GM10266 (cell line): ENCODE measurements around the gene COPS3.
"Not testable (repeated sequence)": the region's sequence is repeated elsewhere in the genome, so short reads cannot be mapped to it uniquely, and the experiment has no call there.

ENCODE experiments used
- DNase-seq: peaks from one replicate; pipeline ENCODE4 v3.0.0; 2012; ENCODE audit errors: extremely low spot score
- TF ChIP-seq, protein P1 (sequence below): IDR thresholded peaks from 2 replicates; pipeline ENCODE4 v1.5.1; 2012; ENCODE audit warnings: mild to moderate bottlenecking, low read depth; ENCODE audit not compliant: control insufficient read depth, insufficient read depth; ENCODE audit errors: missing control alignments

COPS3 gene

DNA sequence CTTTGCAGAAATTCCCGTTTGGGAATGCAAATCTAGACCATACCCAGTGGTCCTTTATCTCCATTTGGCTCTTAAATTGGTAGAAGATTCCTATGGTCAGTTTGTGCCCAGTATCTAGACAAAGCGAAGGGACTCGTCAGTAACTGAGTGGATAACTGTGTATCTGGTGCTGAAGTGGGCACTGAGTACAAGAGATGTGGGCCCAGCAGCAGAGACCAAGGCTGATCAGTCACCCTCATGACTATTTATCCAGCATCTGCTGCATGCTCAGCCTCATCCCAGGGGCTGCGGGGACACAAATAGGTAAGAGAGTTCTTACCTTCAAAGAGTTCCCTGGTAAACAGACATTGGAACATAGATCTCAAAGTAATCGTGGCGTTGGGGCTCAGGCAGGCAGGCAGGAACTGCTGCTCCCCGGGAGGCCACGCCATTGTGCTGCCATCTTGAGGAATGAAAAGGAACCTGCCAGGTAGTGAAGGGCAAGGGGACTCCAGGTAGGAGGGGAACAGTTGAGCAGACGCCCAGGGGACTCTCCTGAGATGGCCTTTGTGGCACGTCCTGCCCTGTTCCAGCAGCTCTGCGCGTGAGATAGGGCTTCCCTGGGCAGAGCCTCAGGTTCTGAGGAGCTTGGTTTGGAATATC lies 32.4 kb upstream of the COPS3 start:
- TF ChIP-seq, protein P1, sequence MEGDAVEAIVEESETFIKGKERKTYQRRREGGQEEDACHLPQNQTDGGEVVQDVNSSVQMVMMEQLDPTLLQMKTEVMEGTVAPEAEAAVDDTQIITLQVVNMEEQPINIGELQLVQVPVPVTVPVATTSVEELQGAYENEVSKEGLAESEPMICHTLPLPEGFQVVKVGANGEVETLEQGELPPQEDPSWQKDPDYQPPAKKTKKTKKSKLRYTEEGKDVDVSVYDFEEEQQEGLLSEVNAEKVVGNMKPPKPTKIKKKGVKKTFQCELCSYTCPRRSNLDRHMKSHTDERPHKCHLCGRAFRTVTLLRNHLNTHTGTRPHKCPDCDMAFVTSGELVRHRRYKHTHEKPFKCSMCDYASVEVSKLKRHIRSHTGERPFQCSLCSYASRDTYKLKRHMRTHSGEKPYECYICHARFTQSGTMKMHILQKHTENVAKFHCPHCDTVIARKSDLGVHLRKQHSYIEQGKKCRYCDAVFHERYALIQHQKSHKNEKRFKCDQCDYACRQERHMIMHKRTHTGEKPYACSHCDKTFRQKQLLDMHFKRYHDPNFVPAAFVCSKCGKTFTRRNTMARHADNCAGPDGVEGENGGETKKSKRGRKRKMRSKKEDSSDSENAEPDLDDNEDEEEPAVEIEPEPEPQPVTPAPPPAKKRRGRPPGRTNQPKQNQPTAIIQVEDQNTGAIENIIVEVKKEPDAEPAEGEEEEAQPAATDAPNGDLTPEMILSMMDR: peak; percentile 75
- DNase-seq: peak; percentile 80

DNA sequence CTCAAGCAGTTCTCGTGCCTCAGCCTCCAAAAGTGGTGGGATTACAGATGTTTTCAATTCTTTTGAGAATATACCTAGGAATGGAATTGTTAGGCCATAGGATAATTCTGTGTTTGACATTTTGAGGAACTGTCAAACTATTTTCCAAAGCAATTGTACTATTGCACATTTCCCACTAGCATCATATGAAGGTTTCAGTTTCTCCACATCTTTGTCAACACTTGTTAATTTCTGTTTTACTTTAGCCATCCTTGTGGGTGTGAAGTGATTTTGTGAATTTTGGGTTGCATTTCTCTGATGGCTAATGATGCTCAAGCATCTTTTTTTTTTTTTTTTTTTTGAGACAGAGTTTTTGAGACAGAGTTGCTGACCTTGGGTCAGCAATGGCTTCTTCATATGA lies 28.3 kb upstream of the COPS3 start:
- TF ChIP-seq, protein P1: no peak
- DNase-seq: no peak

DNA sequence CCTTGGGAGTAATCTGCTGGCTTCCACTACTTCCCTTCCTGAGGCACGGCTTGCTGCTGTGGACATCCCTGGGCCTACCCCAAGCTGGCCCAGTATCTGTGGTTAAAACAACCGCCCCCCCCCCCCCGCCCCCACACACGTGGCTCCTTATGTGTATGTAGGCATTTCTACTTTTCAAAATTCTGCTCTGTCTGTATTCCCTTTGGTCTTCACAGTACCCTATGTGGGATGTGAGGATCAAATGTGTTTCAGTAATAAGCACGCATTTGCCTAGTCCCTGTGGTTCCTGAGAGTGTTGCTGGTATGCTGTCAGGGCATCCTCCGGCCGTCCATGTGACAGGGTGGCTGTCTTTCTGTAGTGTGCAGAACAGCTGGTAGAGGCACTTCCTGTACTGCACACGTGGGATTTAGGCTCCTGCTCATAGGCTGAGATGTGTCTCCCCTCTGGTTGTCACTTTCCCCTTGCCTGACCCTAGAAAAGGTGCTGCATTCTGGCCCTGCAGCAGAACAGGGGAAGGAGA lies 24.3 kb upstream of the COPS3 start:
- DNase-seq: peak; percentile 85

DNA sequence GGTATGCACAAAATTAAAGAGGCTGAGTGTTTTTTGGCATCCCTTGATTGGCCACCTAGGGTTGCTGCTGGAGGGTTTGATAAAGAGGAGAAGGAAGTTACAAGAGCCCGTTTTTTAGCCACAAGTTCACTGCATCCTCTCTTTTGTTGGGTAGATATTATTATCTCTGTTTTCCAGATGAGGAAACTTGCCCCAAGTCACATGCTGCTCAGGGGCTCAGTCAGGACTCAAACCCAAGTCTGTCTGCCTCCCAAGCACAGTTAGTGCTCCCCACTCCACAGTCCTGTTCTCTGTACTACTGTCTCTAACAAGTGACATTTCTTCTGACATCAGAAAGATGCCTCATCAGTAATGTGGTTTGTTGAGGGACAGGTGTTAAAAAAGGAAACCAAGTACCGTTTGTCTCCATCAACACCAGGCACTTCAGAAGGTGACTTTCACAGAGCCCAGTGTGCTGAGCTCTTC lies 23.5 kb upstream of the COPS3 start:
- peak; percentile 47 for DNase-seq
- TF ChIP-seq, protein P1: no peak

More for the DNA sequence above, 24.3 kb upstream of the COPS3 start:
- TF ChIP-seq, protein P1: no peak

DNA sequence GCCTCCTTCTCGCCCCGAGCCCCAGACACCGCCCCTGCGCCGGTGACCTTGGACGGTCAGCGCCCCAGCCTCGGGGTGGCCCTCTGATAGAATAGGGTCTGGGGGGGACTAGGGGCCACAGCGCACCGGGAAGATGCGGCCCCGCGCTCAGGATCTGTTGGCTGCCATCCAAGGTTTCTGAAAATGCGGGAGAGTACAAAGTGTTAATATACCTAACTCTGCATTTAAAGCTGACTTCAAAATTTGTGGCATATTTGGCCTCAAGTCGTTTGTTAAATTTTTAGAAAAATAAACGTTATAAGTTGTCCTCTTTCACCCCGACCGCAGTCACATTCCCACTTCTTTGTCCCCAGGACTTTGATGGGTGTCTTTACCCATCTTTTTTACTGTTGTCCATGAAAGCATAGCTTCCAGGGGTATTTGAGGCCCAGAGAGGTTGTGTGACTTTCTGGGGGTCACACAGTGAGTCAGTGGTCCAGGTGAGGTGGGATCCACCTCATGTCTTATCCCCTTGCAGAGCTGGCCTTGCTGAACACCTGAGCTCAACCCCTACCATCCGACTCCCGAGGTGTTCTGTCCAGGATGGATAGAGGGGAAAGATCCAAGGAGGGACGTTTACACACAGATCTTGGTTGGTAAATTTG lies 22.9 kb upstream of the COPS3 start:
- TF ChIP-seq, protein P1: no peak
- DNase-seq: no peak

DNA sequence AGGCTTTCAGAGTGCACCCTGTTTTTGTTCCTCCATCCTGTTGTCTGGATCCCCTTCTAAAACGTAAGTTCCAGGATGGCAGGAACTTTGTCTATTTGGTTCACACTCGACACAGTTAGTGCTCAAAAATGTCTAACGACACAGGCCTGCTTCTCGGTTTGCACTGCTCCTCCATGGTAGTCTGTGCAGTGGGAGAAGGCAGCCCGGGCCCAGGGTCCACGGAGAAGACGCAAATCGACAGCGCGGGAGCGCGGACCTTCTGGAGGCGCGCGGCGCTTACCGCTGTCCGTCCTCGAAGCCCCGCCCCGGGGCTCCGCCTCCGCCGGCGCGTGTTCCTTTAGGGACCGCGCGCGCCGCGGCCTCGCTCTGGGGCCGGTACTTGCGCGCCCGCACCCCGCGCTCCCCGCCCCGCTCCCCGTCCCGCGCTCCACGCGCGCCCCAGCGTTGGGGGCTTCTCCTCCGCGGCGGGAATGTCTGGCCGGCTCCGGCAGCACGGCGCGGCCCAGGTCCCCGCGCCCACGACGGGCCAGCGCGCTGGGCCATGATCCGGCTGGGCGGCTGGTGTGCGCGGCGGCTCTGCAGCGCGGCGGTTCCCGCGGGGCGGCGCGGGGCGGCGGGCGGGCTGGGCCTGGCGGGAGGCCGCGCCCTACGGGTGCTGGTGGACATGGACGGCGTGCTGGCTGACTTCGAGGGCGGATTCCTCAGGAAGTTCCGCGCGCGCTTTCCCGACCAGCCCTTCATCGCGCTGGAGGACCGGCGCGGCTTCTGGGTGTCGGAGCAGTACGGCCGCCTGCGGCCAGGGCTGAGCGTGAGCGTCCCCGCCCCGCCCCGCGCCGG lies 22.2 kb upstream of the COPS3 start, which contains the start of gene NT5M:
TSS of gene NT5M (plus strand) at position 364 of the 837 bp plus-strand sequence. CDS start at position 542, 178 bp downstream.
- TF ChIP-seq, protein P1: no peak
- peak; percentile 91 for DNase-seq

DNA sequence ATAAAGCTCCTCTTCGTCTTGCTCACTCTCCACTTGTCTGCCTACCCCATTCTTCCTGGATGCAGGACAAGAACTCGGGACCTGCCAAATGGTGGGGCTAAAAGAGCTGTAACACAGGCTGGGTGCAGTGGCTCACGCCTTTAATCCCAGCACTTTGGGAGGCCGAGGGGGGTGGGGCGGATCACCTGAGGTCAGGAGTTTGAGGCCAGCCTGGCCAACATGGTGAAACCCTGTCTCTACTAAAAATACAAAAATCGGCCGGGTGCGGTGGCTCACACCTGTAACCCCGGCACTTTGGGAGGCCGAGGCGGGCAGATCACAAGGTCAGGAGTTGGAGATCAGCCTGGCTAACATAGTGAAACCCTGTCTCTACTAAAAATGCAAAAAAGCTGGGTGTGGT lies 20.6 kb upstream of the COPS3 start:
- not testable (repeated sequence) for DNase-seq
